ENCODE data around the gene CD180.

CD180 gene

DNA sequence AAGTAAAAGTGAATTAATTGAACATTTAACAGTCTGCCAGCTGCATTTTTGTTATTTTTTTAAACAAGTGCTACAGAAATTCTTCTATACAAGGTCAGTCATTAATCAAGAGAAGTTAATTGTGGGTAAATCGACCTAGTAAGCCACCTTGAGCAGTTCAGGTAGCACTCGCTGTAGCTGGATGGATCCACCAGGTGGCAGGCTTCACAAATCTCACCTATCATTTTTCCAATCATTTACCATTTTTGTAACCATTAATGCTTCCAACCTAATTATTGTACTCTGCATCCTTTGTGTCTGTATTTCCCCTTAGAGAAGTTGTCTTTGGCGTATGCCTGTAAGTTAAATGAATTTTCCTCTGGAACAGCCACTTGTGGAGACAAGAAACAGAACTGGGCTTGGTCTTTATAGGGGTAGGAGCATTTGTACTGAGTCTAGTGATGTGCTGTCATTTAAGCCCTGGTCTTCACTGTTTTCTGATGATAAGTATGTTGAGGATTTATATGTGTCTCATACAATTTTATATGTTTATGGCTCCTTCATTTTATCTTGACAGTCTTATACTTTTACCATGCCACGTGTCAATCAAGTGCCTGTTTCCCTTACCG is 39.5 kb downstream of the CD180 start:
- DNase-seq (ENCODE audit: extremely low read depth, low read depth) = no peak
- H3K4me3 ChIP-seq (replicated peaks; ENCODE audit: low read depth, low read length) = no peak overlapping the region
- TF ChIP-seq, protein P1, sequence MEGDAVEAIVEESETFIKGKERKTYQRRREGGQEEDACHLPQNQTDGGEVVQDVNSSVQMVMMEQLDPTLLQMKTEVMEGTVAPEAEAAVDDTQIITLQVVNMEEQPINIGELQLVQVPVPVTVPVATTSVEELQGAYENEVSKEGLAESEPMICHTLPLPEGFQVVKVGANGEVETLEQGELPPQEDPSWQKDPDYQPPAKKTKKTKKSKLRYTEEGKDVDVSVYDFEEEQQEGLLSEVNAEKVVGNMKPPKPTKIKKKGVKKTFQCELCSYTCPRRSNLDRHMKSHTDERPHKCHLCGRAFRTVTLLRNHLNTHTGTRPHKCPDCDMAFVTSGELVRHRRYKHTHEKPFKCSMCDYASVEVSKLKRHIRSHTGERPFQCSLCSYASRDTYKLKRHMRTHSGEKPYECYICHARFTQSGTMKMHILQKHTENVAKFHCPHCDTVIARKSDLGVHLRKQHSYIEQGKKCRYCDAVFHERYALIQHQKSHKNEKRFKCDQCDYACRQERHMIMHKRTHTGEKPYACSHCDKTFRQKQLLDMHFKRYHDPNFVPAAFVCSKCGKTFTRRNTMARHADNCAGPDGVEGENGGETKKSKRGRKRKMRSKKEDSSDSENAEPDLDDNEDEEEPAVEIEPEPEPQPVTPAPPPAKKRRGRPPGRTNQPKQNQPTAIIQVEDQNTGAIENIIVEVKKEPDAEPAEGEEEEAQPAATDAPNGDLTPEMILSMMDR (IDR thresholded peaks at IDR 0.05; ENCODE audit: low read depth, low read length, missing control alignments) = peak; percentile 74

DNA sequence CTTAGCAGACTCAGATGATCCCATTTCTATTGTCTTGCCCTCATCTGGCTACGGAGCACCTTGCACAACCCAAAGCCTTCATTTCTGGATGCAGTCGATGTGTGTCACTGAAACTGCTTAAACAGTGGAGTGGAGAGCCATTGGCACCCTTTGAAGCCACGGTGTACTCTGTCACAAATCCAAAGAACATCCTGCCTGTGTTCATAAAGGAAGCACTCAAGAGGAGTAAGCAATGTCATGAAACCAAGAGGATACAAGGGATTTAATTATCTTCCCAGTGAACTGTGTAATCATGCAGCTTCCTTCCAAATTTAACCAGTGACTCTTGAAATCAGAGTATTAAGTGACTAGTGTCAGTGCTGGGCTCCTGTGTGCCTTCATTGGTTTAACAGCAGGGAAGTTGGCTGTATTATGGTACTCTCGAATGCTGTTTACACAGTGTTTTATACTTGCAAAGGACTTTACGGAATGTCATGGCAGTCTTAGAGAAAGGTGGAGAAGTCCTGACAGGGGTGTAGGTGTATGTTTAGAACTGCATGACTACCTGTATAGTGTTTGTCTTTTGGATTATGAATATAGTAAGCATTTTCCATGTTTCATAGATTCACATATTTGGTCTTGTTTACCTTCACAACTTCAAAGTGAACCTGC is 41.9 kb downstream of the CD180 start:
- no peak for DNase-seq (ENCODE audit: extremely low read depth, low read depth)
- TF ChIP-seq, protein P1 (IDR thresholded peaks at IDR 0.05; ENCODE audit: low read depth, low read length, missing control alignments) = no peak
- H3K4me3 ChIP-seq (replicated peaks; ENCODE audit: low read depth, low read length) = no peak overlapping the region

DNA sequence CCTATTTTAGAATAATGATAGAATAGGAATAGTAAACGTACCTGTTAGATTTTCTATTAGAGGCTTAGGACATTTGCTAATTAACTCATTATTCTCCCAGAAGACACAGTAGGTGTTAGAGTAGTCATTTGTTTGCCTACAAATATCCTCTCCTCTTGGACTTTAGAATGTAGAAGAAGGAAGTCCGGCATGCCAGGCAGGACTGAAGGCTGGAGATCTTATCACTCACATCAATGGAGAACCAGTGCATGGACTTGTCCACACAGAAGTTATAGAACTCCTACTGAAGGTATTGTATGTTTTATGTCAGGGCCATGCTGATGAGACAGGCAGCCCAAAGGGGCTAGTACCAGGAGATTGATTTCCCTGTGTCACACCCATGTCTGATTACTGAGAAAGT is 43.3 kb downstream of the CD180 start:
- DNase-seq (ENCODE audit: extremely low read depth, low read depth) = no peak
- no peak overlapping the region for H3K4me3 ChIP-seq (replicated peaks; ENCODE audit: low read depth, low read length)
- TF ChIP-seq, protein P1 (IDR thresholded peaks at IDR 0.05; ENCODE audit: low read depth, low read length, missing control alignments) = no peak

DNA sequence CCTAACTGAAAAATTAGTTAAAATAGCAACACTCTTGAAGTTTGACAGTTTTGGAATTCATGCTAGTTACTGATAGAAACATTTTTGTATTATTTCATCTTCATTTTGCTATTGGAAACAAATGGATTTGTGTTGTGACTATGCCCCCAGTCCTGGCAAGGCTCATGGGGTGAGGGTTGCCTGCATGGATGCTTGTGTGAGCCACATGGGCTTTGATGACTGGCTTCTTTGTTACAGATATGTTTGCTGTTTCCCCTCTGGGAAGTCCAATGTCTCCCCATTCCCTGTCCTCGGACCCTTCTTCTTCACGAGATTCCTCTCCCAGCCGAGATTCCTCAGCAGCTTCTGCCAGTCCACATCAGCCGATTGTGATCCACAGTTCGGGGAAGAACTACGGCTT is 44.2 kb downstream of the CD180 start:
- TF ChIP-seq, protein P1 (IDR thresholded peaks at IDR 0.05; ENCODE audit: low read depth, low read length, missing control alignments) = no peak
- DNase-seq (ENCODE audit: extremely low read depth, low read depth) = no peak
- no peak overlapping the region for H3K4me3 ChIP-seq (replicated peaks; ENCODE audit: low read depth, low read length)

DNA sequence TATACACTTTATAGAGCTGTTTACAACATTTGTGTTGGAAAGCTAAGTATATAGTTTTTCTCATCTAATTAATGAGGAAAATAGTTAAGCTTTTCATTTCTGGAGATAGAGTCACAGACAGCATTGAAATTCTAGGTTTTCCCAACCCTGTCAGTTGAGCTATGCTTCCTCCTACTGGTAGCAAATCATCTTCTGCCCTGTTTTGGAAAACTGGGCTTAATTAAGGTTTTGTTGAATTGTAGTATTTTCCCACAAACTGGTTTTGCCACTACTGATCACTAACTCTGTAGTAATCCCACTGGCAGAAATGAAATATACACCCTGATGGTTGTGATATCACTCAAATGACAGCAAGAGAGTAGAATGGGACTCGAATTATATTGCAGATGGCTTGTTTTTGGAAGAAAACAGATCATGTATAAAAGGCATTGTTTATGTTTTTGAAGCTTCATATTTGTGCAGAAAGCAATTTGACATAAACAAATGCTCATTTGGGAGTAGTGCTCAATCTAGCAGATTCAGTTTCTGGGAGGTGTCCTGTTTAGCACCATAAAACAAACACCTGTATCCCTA is 46.6 kb downstream of the CD180 start:
- H3K4me3 ChIP-seq (replicated peaks; ENCODE audit: low read depth, low read length) = no peak overlapping the region
- DNase-seq (ENCODE audit: extremely low read depth, low read depth) = no peak

DNA sequence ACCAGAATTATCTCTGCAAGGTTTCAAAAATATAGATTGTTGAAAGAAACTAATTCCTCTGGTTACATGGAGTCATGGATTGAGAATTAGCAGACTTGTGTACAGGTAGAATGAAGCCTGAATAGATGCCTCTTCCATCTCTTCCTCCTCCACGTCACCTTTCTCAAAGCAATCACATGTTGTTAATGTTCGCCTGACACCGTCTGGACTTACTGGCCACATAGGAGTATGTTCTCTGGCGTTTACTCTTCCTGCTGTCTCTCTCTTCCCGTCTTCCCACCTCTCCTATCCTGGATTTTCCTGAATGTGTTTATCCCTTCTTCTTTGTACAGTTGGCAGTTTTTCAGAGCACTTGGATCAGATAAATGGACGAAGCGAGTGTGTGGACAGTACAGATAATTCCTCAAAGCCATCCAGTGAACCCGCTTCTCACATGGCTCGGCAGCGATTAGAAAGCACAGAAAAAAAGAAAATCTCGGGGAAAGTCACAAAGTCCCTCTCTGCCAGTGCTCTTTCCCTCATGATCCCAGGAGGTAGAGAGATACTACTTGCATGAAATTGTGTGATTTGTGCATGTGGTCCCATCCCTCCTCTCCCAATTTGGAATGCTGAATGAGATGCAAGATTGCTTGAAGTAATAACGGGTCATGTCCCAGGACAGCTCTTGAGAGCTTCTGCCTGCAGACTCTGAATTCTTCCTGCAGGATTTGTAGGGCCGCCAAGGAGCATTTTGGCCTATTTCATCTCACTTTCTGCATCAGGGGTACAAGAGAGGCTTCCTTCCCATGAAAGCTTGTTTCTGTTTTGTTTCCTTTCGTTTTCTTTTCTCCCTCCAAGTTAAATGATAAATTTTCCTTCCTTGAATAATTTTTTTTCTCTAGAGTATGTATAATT is 47.3 kb downstream of the CD180 start:
- TF ChIP-seq, protein P1 (IDR thresholded peaks at IDR 0.05; ENCODE audit: low read depth, low read length, missing control alignments) = no peak
- DNase-seq (ENCODE audit: extremely low read depth, low read depth) = no peak
- no peak overlapping the region for H3K4me3 ChIP-seq (replicated peaks; ENCODE audit: low read depth, low read length)

More for the DNA sequence above, 46.6 kb downstream of the CD180 start:
- TF ChIP-seq, protein P1 (IDR thresholded peaks at IDR 0.05; ENCODE audit: low read depth, low read length, missing control alignments) = peak; percentile 42
